PFSK-1 (cell line): ENCODE measurements around the gene OSBPL3.

Source experiments
- FOXP2 ChIP-seq: optimal IDR thresholded peaks from 2 replicates; pipeline ENCODE3; 2011; ENCODE audit warnings: borderline replicate concordance, control low read depth, inconsistent platforms; ENCODE audit not compliant: insufficient read depth; ENCODE audit errors: extremely low read length, extremely low read depth
- POLR2AphosphoS5 ChIP-seq: IDR thresholded peaks from 2 replicates; pipeline ENCODE4 v1.6.1; 2012; ENCODE audit warnings: low read depth, mild to moderate bottlenecking, control low read depth, low read length, moderate library complexity
- REST ChIP-seq, 2 experiments: IDR thresholded peaks; 2 replicates each; pipeline versions ENCODE4 v1.6.1 to v1.8.0; 2011 to 2012; ENCODE audit warnings: low read depth in 2 of 2, low read length in 2 of 2, control low read depth in 1 of 2, inconsistent platforms in 1 of 2, mild to moderate bottlenecking in 1 of 2, moderate library complexity in 1 of 2; ENCODE audit not compliant: insufficient read depth in 1 of 2
- SIN3A ChIP-seq: IDR thresholded peaks from 2 replicates; pipeline ENCODE4 v1.6.1; 2012; ENCODE audit warnings: mild to moderate bottlenecking, low read length, moderate library complexity, borderline replicate concordance; ENCODE audit not compliant: insufficient read depth
- TAF1 ChIP-seq: IDR thresholded peaks from 2 replicates; pipeline ENCODE4 v1.6.1; 2012; ENCODE audit warnings: low read length, control low read depth, borderline replicate concordance; ENCODE audit not compliant: insufficient read depth

OSBPL3 gene

GRCh38 chr7:24885716-24886115, 94.3 kb downstream of the OSBPL3 start:
- TF ChIP-seq FOXP2 (no peak), REST (IDR thresholded peaks at IDR 0.05; ENCODE audit: insufficient read depth in 1 of 2, low read depth in 2 of 2, low read length in 2 of 2) (no peak), POLR2AphosphoS5 (no peak), SIN3A (no peak), TAF1 (no peak)

GRCh38 chr7:24885305-24885704, 94.7 kb downstream of the OSBPL3 start:
- no peak for TF ChIP-seq POLR2AphosphoS5
- TF ChIP-seq SIN3A = no peak
- no peak for TF ChIP-seq FOXP2
- no peak for TF ChIP-seq TAF1
- TF ChIP-seq REST (IDR thresholded peaks at IDR 0.05; ENCODE audit: insufficient read depth in 1 of 2, low read depth in 2 of 2, low read length in 2 of 2) = no peak

GRCh38 chr7:24884401-24884800, 95.6 kb downstream of the OSBPL3 start:
- TF ChIP-seq FOXP2 (no peak), SIN3A (no peak), POLR2AphosphoS5 (no peak), REST (IDR thresholded peaks at IDR 0.05; ENCODE audit: insufficient read depth in 1 of 2, low read depth in 2 of 2, low read length in 2 of 2) (no peak), TAF1 (no peak)

GRCh38 chr7:24883622-24884013, 96.4 kb downstream of the OSBPL3 start:
- TF ChIP-seq SIN3A (no peak), REST (IDR thresholded peaks at IDR 0.05; ENCODE audit: insufficient read depth in 1 of 2, low read depth in 2 of 2, low read length in 2 of 2) (no peak), FOXP2 (no peak), POLR2AphosphoS5 (no peak)

- TF ChIP-seq TAF1 (no peak), REST (IDR thresholded peaks at IDR 0.05; ENCODE audit: insufficient read depth in 1 of 2, low read depth in 2 of 2, low read length in 2 of 2) (no peak), POLR2AphosphoS5 (no peak), SIN3A (no peak), FOXP2 (no peak)
Observed at GRCh38 chr7:24882989-24883621, 96.9 kb downstream of the OSBPL3 start.
